Activated CD4-positive, alpha-beta T cell treated with anti-CD3 and anti-CD28 coated beads, Interleukin-2, amount 10 ng/mL, durations not matched to agents 7 days and 5 days (primary cell): Measurements from ENCODE around the gene ZNF205. TPM values are rescaled to one million over a fixed set of nuclear protein-coding genes. Genes with fewer than 3 reads are reported as not detected.

Source experiments
- CTCF ChIA-PET: fragments of 350-600 bp; sonication (Branson Sonifier 250); formaldehyde crosslinking; loops from one replicate; lab custom pipeline; 2021; ENCODE audit warnings: antibody characterized with exemption; lab: Charles Lee
- POLR2A ChIA-PET: fragments of 350-600 bp; sonication (Branson Sonifier 250); formaldehyde crosslinking; loops from one replicate; lab custom pipeline; 2021; ENCODE audit warnings: antibody characterized with exemption; lab: Charles Lee
- DNase-seq: peaks from one replicate; pipeline ENCODE4 v3.0.0-alpha.2; 2020
- H3K27ac Mint-ChIP-seq: one replicate; pipeline ENCODE4 v1.8.0; 2021; ENCODE audit warnings: mild to moderate bottlenecking, moderate library complexity, mixed read lengths
- H3K27me3 Mint-ChIP-seq: one replicate; pipeline ENCODE4 v1.8.0; 2021; ENCODE audit warnings: mixed read lengths
- H3K36me3 Mint-ChIP-seq: one replicate; pipeline ENCODE4 v1.8.0; 2021; ENCODE audit warnings: low read depth, mixed read lengths
- H3K4me1 Mint-ChIP-seq: one replicate; pipeline ENCODE4 v1.8.0; 2021; ENCODE audit warnings: mixed read lengths
- H3K4me3 Mint-ChIP-seq: one replicate; pipeline ENCODE4 v1.8.0; 2021; ENCODE audit warnings: mild to moderate bottlenecking, moderate library complexity, mixed read lengths
- H3K9me3 Mint-ChIP-seq: one replicate; pipeline ENCODE4 v1.8.0; 2021; ENCODE audit warnings: mixed read lengths
- total RNA-seq, 2 experiments: library from RNA; stranded (reverse); gene quantifications; one replicate each; pipeline ENCODE4 v1.2.3, GENCODE V29; 2021

The ZNF205 gene
- total RNA-seq, 2 experiments from 2014 or later: not detected

GRCh38 chr16:3147757-3148104, 35.3 kb downstream of the ZNF205 start:
- Mint-ChIP-seq H3K9me3 (no peaks in the 10 kb centered on the region), H3K4me3 (no peak overlapping the region), H3K27me3 (peaks cover 13% of the 10 kb centered on the region), H3K27ac (no peak overlapping the region), H3K4me1 (peaks cover 24% of the 10 kb centered on the region), H3K36me3 (peaks cover under 1% of the 10 kb centered on the region)
- no peak for DNase-seq
- POLR2A ChIA-PET: no interaction called here
- CTCF ChIA-PET: interaction anchor here (1.0 to 8.6 kb wide), 10 partner anchors 8 to 126 kb away, joined by 3 to 153 read pairs (median 4); partner anchors contain the start of gene ZNF213

GRCh38 chr16:3148256-3149192, 36.1 kb downstream of the ZNF205 start:
- Mint-ChIP-seq H3K36me3 (no peaks in the 10 kb centered on the region), H3K27ac (peak overlapping the region; percentile 5), H3K4me1 (peaks cover 26% of the 10 kb centered on the region), H3K27me3 (peaks cover 16% of the 10 kb centered on the region), H3K4me3 (peak overlapping the region; percentile 58), H3K9me3 (no peaks in the 10 kb centered on the region)
- ChIA-PET POLR2A (no interaction called here), CTCF (interaction anchor here (1.0 to 8.6 kb wide), 13 partner anchors 9 to 126 kb away, joined by 3 to 153 read pairs (median 4); partner anchors contain the start of gene ZNF213)
- DNase-seq: no peak

- POLR2A ChIA-PET: no interaction called here
- Mint-ChIP-seq H3K9me3 (no peaks in the 10 kb centered on the region), H3K36me3 (no peaks in the 10 kb centered on the region), H3K4me1 (peaks cover 27% of the 10 kb centered on the region), H3K27ac (peak overlapping the region; percentile 5), H3K4me3 (peak overlapping the region; percentile 58), H3K27me3 (peaks cover 16% of the 10 kb centered on the region)
- no peak for DNase-seq
- CTCF ChIA-PET: interaction anchor here (0.8 to 8.6 kb wide), 8 partner anchors 9 to 124 kb away, joined by 3 to 153 read pairs (median 8); partner anchors contain the start of gene ZNF213
These were observed 36.8 kb downstream of the ZNF205 start for GRCh38 chr16:3149193-3149530.

- peak; percentile 45 for DNase-seq
- ChIA-PET POLR2A (interaction anchor here (1.0 kb wide), 1 partner anchor 105 kb away, joined by 3 read pairs; no protein-coding TSS in a partner anchor), CTCF (interaction anchor here (0.5 to 8.6 kb wide), 19 partner anchors 8 to 124 kb away, joined by 3 to 153 read pairs (median 5); partner anchors contain the start of gene ZNF213)
- peak overlapping the region; percentile 80 for H3K4me3 Mint-ChIP-seq
- peaks cover 20% of the 10 kb centered on the region for H3K27me3 Mint-ChIP-seq
- peaks cover 3% of the 10 kb centered on the region for H3K9me3 Mint-ChIP-seq
- peaks cover 29% of the 10 kb centered on the region for H3K4me1 Mint-ChIP-seq
- peak overlapping the region; percentile 89 for H3K27ac Mint-ChIP-seq
- H3K36me3 Mint-ChIP-seq: peaks cover 3% of the 10 kb centered on the region
These were observed 37.4 kb downstream of the ZNF205 start for GRCh38 chr16:3149630-3150345.

GRCh38 chr16:3150346-3151218, 38.2 kb downstream of the ZNF205 start:
- H3K4me3 Mint-ChIP-seq: peak overlapping the region; percentile 80
- H3K4me1 Mint-ChIP-seq: peaks cover 35% of the 10 kb centered on the region
- H3K27ac Mint-ChIP-seq: peak overlapping the region; percentile 89
- peak; percentile 97 for DNase-seq
- H3K27me3 Mint-ChIP-seq: peaks cover 27% of the 10 kb centered on the region
- peaks cover 3% of the 10 kb centered on the region for H3K36me3 Mint-ChIP-seq
- ChIA-PET CTCF (interaction anchor here (0.5 to 8.6 kb wide), 22 partner anchors 8 to 1114 kb away, joined by 3 to 153 read pairs (median 4); partner anchors contain the start of gene ZNF213), POLR2A (interaction anchor here (0.7 to 1.0 kb wide), 2 partner anchors 19 to 105 kb away, joined by 3 read pairs; no protein-coding TSS in a partner anchor)
- H3K9me3 Mint-ChIP-seq: peaks cover 3% of the 10 kb centered on the region

- ChIA-PET POLR2A (no interaction called here), CTCF (interaction anchor here (0.6 to 8.6 kb wide), 6 partner anchors 8 to 347 kb away, joined by 3 to 153 read pairs (median 3); partner anchors contain the start of gene ZNF213)
- H3K4me3 Mint-ChIP-seq: peak overlapping the region; percentile 72
- H3K27ac Mint-ChIP-seq: peak overlapping the region; percentile 79
- H3K36me3 Mint-ChIP-seq: peaks cover 3% of the 10 kb centered on the region
- H3K9me3 Mint-ChIP-seq: peaks cover 3% of the 10 kb centered on the region
- H3K27me3 Mint-ChIP-seq: peaks cover 32% of the 10 kb centered on the region
- peak; percentile 26 for DNase-seq
- peaks cover 35% of the 10 kb centered on the region for H3K4me1 Mint-ChIP-seq
These were observed 39.6 kb downstream of the ZNF205 start for GRCh38 chr16:3152027-3152276.

- DNase-seq: peak; percentile 79
- ChIA-PET POLR2A (no interaction called here), CTCF (interaction anchor here (0.6 to 1.3 kb wide), 4 partner anchors 9 to 347 kb away, joined by 3 read pairs; no protein-coding TSS in a partner anchor)
- Mint-ChIP-seq H3K4me3 (peak overlapping the region; percentile 72), H3K4me1 (peaks cover 39% of the 10 kb centered on the region), H3K9me3 (peaks cover 6% of the 10 kb centered on the region), H3K36me3 (peaks cover 5% of the 10 kb centered on the region), H3K27ac (peak overlapping the region; percentile 79), H3K27me3 (peaks cover 36% of the 10 kb centered on the region)
These were observed 40.0 kb downstream of the ZNF205 start for GRCh38 chr16:3152277-3152990.

GRCh38 chr16:3152991-3153368, 40.6 kb downstream of the ZNF205 start:
- H3K4me1 Mint-ChIP-seq: peaks cover 44% of the 10 kb centered on the region
- H3K36me3 Mint-ChIP-seq: peaks cover 9% of the 10 kb centered on the region
- no peak for DNase-seq
- H3K4me3 Mint-ChIP-seq: peak overlapping the region; percentile 72
- peaks cover 42% of the 10 kb centered on the region for H3K27me3 Mint-ChIP-seq
- H3K9me3 Mint-ChIP-seq: peaks cover 6% of the 10 kb centered on the region
- POLR2A ChIA-PET: no interaction called here
- CTCF ChIA-PET: interaction anchor here (1.3 kb wide), 1 partner anchor 9 kb away, joined by 3 read pairs; no protein-coding TSS in a partner anchor
- peak overlapping the region; percentile 79 for H3K27ac Mint-ChIP-seq

- ChIA-PET POLR2A (interaction anchor here (0.5 kb wide), 1 partner anchor 333 kb away, joined by 3 read pairs; no protein-coding TSS in a partner anchor), CTCF (interaction anchor here (0.6 to 1.8 kb wide), 3 partner anchors 16 to 26 kb away, joined by 3 to 5 read pairs (median 3); no protein-coding TSS in a partner anchor)
- H3K4me3 Mint-ChIP-seq: no peak overlapping the region
- DNase-seq: no peak
- peaks cover 53% of the 10 kb centered on the region for H3K27me3 Mint-ChIP-seq
- no peak overlapping the region for H3K27ac Mint-ChIP-seq
- H3K36me3 Mint-ChIP-seq: peaks cover 11% of the 10 kb centered on the region
- H3K9me3 Mint-ChIP-seq: peaks cover 6% of the 10 kb centered on the region
- H3K4me1 Mint-ChIP-seq: peaks cover 50% of the 10 kb centered on the region
These were observed 42.8 kb downstream of the ZNF205 start for GRCh38 chr16:3155181-3155580.

- Mint-ChIP-seq H3K4me1 (peaks cover 49% of the 10 kb centered on the region), H3K4me3 (no peak overlapping the region)
These were observed 43.6 kb downstream of the ZNF205 start for GRCh38 chr16:3155972-3156371.

More at GRCh38 chr16:3155972-3156371, 43.6 kb downstream of the ZNF205 start:
- Mint-ChIP-seq H3K9me3 (peaks cover 6% of the 10 kb centered on the region), H3K36me3 (peaks cover 11% of the 10 kb centered on the region), H3K27ac (no peak overlapping the region), H3K27me3 (peaks cover 49% of the 10 kb centered on the region)
- no peak for DNase-seq
- CTCF ChIA-PET: interaction anchor here (0.6 to 3.2 kb wide), 3 partner anchors 12 to 1800 kb away, joined by 3 to 20 read pairs (median 5); no protein-coding TSS in a partner anchor
- POLR2A ChIA-PET: no interaction called here
